NCI-H2227 (cell line): ENCODE data around the gene GCNT4.

Experiments
- DNase-seq: peaks from one replicate; lab custom pipeline; 2025; ENCODE audit not compliant: unreplicated experiment; lab: John Stamatoyannopoulos, UW

GCNT4 gene

DNA sequence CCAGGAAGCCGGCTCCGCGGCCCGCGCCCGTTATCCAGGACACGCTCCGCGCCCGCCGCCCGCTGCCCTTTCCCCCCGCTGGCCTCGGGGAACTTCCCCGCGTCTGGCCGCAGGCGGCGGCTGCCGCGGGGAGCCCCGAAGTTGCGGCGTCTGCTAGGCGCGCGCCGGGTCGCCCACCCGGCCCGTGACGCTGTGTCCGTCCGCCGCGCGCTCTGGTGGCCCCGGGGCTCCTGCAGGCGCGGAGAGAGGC is 621 bp upstream of the GCNT4 start:
- no peak for DNase-seq

DNA sequence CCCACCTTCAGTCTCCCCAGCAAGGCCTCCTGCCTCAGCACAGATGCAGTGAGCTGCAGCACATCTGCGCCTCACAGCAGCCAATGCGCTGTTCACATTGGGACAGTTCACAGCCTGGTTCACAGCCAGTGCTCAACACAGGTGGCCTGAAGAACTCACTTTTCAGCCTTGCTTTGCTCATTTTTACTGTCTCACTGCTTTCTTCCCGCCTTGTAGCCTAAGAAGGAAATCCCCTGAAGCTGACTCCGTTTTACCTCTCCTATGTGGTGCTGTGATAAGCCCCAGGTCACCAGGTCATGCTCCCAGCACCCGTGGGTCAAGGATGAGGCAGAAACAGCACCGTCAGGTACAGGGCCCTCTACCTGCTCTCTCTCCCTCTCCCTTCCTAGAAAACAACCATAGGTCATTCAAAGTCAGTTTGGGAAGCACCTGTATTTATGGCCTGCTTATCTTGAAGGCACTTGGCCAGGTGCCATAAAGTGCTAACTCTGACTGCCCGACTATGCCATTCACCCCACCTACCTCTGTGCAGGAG is 1.1 kb downstream of the GCNT4 start:
- DNase-seq, result no peak

DNA sequence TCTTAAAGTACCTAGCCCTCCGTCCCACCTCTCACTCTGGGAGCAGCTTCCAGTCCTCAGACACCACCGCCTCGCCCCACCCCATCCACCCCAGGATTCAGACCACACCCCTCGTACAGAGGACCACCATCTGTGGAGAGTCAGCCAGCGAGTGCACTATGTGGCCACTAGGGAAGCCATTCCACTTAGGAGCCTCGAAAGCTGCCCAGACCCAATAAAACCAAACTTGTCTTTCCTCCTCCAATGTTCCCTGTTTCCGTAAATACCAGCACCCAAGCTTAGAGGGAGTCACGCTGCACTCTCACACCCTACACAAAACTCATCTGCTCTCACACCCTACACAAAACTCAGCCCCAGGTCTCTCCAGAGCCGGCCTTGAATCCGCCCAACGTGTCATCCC is 1.9 kb downstream of the GCNT4 start:
- peak; percentile 26 for DNase-seq

DNA sequence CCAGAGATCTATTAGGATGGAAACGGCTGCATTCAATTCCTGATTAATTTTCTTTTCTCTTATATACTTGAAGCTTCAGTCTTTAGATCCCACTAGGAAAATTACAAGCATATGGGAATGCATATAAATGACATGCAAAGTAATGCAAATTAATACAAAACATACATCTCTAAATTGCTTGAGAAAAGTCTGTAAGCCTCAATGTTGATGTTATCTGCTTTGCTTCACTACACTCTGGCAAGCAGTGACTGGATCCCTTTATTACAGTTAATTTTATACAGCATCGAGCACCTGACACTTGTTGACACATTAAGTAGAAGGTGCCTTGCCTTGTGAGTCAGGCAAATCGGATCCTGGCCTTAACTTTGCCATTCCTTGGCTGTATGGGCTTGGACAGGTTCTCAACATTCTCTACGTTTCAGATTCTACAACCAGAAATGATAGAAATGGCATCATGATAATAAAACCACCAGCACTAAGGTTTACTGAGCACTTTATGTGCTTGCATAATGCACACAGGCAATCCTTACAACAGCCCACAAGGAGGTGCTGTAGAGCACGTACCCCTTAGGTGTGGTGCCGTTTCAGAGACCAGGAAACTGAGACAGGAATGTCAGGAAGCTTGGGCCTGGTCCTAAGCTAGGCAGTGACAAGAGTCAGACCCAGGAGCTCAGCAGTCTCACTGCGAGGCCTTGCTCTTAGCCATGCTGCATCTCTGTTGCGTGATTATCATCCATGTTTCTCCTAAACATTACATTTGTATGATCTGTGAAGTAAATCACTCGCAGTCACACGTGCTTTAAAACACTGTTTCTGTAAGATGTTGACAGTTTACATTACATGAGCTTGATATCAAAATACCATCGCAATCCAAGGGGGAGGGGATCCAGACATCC is 2.7 kb downstream of the GCNT4 start:
- peak; percentile 12 for DNase-seq

- DNase-seq, result no peak
Measured at GRCh38 chr5:75048457-75048953, 3.9 kb downstream of the GCNT4 start.

DNA sequence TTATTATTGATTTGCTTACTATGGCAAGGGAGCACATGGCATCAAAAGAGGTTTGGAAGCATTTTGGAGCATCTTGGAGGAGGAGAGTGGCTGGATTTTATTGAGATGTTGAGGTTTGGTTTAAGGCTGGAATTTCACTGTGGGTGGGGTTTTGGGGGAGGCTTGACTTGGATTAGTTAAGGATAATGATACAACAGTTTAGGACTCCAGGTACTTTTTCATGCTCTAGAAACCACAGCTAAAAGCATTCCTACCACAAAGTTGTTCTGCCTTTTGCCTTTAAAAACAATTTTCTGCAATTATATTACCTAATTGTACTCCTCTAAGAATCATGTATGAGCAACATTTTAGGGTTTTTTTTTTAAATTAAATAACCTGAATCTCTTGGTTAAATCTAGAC is 5.0 kb downstream of the GCNT4 start:
- DNase-seq, result no peak

DNA sequence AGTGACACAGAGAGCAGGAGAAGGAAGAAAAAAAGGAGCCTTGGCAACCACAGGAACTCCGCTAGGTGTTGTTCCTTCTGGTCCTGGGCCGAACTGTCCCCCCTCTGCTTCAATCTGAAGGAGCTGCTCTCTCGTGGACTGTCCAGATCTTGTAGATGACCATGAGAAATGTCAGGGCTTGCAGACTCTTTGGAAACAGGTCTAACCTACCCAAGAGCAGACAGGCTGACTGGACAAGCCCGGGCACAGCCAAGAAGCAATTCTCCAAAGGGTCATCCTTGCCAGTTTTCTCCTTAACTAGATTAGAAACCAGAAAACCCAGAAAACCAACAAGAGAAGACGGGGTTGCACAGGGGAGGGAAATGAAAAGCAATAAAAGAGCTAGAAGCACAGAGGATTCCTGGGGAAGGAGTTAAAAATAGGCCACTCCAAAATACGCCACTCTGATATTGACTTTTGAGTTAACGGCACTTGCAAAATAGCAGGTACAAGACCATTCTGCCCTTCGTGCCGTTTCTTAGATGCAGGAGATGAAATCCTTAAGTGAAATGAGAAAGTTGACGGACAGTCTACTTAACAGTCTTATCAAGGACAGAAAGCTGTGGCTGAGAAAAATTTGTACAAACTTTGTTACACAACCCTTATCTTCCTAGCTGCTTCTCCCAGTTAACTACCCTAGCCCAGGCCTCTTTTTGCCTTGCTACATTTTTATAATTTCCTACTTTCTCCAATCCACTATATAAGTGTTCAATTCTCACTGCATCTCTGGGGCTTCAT is 5.8 kb downstream of the GCNT4 start:
- no peak for DNase-seq

GRCh38 chr5:75045071-75045470 is 7.3 kb downstream of the GCNT4 start:
- DNase-seq, result no peak

- DNase-seq, result no peak
Measured at GRCh38 chr5:75044406-75044805, 8.0 kb downstream of the GCNT4 start.

- no peak for DNase-seq
Measured at GRCh38 chr5:75043633-75044264, 8.6 kb downstream of the GCNT4 start.

DNA sequence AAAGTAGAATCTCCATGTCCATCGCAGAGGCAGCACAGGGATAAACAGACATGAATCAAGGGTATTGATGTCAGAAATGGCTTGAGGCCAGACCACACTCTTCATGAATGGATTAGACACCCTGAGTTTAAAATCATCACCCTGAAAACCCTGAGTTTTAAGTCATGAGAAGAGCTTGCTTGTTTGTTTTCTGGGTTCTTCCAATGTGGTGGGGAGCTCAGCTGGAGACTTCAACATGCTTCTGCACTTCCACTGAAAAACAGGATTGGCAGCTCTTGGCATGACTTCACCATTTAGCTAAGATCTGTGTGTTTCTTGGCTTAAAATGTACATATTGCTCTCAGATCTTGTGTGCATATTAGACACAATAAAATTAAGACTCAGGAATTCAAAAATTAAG is 9.8 kb downstream of the GCNT4 start:
- no peak for DNase-seq

GRCh38 chr5:75040973-75041372 is 11.4 kb downstream of the GCNT4 start:
- DNase-seq, result no peak

GRCh38 chr5:75037106-75037505 is 15.3 kb downstream of the GCNT4 start:
- no peak for DNase-seq

DNA sequence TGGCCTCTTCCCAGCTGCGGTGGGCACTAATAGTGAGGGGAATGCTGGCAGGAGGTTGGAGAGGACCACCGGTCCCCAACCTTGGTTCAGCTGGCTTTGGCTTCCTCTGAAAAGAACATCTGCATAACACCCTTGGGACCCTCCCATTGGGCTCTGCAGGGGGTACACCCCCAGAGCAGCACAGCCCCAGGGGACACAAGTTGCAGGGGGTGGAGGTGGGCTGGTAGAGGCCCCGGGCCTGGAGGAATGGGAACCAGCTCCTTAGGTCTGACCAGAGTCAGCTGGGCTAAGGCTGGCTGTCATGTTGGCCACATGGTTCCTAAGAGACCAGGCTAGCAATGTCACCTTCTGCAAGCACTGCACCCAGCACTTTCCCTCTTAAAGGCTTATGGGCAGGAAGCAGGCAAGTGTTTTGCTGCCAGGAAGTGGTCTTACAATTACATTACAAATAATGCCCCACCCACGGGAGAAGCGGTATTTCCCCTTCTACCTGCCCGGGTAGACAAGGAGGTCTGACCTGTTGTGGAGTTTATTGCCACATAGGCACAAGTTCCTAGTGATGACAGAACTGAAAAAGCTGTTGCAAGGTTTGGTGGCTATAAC is 18.1 kb downstream of the GCNT4 start:
- DNase-seq, result no peak

- DNase-seq, result no peak
Measured at GRCh38 chr5:75031366-75031765, 21.0 kb downstream of the GCNT4 start.

DNA sequence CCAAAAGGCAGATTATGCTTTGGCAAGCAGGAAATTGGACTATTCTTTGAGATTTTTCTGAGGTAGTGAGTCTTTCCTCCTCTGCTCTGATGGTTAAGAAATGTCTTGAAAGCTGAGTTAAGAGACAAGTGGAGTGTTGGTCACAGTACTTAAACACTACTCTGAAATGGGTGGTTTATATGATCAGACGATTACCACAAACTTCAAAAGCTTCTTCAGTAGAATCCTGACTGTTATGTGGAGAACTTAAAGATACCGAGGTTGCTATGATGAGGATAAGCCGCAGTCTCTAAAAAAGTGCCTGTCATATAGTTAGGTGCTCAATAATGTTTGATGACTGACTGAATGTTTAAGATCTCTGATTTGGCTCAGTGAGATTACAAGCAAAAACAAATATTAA is 24.3 kb downstream of the GCNT4 start:
- no peak for DNase-seq

DNA sequence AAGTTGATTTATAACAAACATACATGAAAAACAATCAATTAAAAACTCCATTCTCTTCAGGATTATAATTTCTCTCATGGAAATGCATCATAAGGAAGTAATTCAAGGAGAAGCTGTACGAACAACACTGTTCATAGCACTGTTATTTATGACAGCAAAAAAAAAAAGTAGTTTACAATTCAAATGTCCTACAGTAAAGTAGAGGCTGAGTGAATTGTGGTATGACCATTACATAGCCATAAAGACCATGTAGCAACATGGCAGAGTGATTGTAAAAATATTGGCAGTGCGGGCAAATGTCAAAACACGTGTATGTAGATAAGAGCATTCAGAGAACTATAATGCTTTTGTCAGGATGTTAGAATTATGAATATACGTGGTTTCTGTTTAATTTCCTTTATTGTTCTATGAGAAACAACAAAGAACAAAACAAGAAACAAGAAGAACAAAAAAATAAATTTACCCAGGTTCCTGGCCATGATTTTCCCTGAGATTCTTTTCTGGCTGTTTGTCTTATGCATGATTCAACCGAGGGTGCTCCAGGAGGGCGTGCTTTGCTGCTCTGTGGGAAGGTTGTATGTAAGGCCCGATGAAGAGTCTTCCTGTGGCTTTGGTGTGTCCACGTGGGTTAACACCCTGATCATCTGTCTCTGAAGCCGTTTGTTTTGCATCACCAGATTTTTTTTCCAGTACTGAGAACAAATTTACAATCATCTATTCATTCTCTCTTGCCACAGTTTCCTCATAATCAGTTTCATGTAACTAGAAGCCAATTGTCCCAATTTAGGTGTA is 28.8 kb downstream of the GCNT4 start:
- DNase-seq, result no peak

DNA sequence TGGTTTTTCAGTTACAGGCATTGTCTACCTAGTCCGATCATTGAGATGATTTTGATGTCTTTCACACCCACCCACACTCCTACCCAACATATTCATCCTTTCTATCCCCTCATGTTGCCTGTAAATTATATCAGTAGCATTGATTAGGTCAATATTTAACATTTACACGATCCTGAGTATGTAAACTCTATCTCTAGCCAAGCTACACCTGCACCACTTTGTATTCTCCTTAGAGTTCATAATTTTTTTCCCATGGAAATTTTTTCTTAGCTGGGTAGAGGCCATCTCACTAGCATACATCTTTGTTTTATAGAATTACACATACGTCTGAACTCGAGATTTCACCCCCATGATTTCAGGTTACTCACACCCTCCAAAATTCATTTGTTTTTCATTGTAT is 30.6 kb downstream of the GCNT4 start:
- no peak for DNase-seq

- peak; percentile 11 for DNase-seq
Measured at GRCh38 chr5:75021219-75021618, 31.1 kb downstream of the GCNT4 start.

DNA sequence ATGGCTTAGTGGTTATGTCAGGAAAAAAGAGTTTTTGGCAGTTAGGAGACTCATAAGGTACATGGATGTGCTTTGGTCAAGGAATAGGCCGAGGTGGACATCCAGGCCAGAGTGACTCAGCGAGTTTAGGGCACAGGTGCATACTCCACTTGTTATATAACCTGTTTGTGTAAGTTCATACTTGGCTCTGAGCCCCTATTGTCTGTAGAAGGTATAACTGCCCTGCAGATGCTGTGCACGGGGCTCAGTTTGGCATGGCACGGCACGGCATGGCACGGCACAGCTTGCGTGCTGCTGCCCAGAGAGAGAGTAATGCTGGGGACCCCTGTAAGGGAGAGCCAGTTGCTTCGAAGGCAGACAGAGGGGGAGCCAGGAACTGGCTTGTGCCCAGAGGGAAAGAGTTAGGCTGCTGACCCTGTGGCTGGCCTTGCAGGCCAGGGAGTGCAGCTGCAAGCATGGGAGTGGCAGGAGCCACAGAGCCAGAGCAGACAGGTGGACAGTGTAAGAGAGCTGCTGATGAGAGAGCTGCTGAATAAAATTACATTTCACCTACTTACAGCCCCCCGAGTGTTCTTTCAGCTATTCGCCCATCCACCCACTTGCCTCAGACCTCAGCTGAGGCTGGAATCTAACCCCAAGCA is 32.2 kb downstream of the GCNT4 start:
- DNase-seq, result no peak
